ENCODE results near the gene RELN. TPM values are rescaled to one million over a fixed set of nuclear protein-coding genes. Genes with fewer than 3 reads are reported as not detected.

Gene RELN
- total RNA-seq, 2 experiments from 2014 or later: not detected

- H3K36me3 ChIP-seq (ENCODE audit: insufficient read depth, low read length): no peaks in the 10 kb centered on the region
- ChIA-PET POLR2A (no interaction called here), CTCF (no interaction called here)
- no peaks in the 10 kb centered on the region for H3K9me3 ChIP-seq (ENCODE audit: control insufficient read depth in 1 of 2, insufficient read depth in 1 of 2, low read length in 2 of 2)
- no peaks in the 10 kb centered on the region for H3K4me1 Mint-ChIP-seq (ENCODE audit: low read depth)
- no peak for ATAC-seq (ENCODE audit: poor library complexity)
- TF ChIP-seq CTCF (IDR thresholded peaks at IDR 0.05): no peak
- no peaks in the 10 kb centered on the region for H3K36me3 Mint-ChIP-seq (ENCODE audit: low read depth)
- H3K9me3 Mint-ChIP-seq: no peaks in the 10 kb centered on the region
- no peak overlapping the region for H3K27ac Mint-ChIP-seq
- H3K27me3 ChIP-seq (ENCODE audit: control insufficient read depth in 1 of 2, insufficient read depth in 2 of 2, low read length in 2 of 2): peaks cover 0 to 4% of the 10 kb centered on the region in 2 experiments
- no peak overlapping the region for H3K27ac ChIP-seq (ENCODE audit: low read depth in 1 of 2, low read length in 2 of 2)
- H3K4me1 ChIP-seq (ENCODE audit: insufficient read depth, low read length): no peaks in the 10 kb centered on the region
- H3K4me3 ChIP-seq (ENCODE audit: low read length): no peak overlapping the region
- H3K4me3 Mint-ChIP-seq: no peak overlapping the region
- intact Hi-C loops (cut with DNase I, micrococcal nuclease): no loop called here
- DNase-seq: no peak
- H3K27me3 Mint-ChIP-seq: peaks cover 27% of the 10 kb centered on the region
Observed at GRCh38 chr7:103972779-103973434, 16.6 kb downstream of the RELN start.

- no peaks in the 10 kb centered on the region for H3K4me1 Mint-ChIP-seq (ENCODE audit: low read depth)
- CTCF ChIA-PET: no interaction called here
- Histone ChIP-seq H3K27me3 (ENCODE audit: control insufficient read depth in 1 of 2, insufficient read depth in 2 of 2, low read length in 2 of 2) (no peaks in the 10 kb centered on the region), H3K4me3 (ENCODE audit: low read length) (no peak overlapping the region), H3K36me3 (ENCODE audit: insufficient read depth, low read length) (no peaks in the 10 kb centered on the region), H3K27ac (ENCODE audit: low read depth in 1 of 2, low read length in 2 of 2) (no peak overlapping the region), H3K4me1 (ENCODE audit: insufficient read depth, low read length) (no peaks in the 10 kb centered on the region), H3K9me3 (ENCODE audit: control insufficient read depth in 1 of 2, insufficient read depth in 1 of 2, low read length in 2 of 2) (no peaks in the 10 kb centered on the region)
- peaks cover 13% of the 10 kb centered on the region for H3K27me3 Mint-ChIP-seq
- ATAC-seq (ENCODE audit: poor library complexity) (no peak), DNase-seq (no peak)
- POLR2A ChIA-PET: no interaction called here
- H3K4me3 Mint-ChIP-seq: no peak overlapping the region
- H3K36me3 Mint-ChIP-seq (ENCODE audit: low read depth): no peaks in the 10 kb centered on the region
- no peak for TF ChIP-seq CTCF (IDR thresholded peaks at IDR 0.05)
- intact Hi-C loops (cut with DNase I, micrococcal nuclease): no loop called here
- H3K27ac Mint-ChIP-seq: no peak overlapping the region
- no peaks in the 10 kb centered on the region for H3K9me3 Mint-ChIP-seq
Observed at GRCh38 chr7:103967401-103967800, 22.1 kb downstream of the RELN start.

GRCh38 chr7:103966593-103967277 lies 22.7 kb downstream of the RELN start:
- no peaks in the 10 kb centered on the region for H3K27me3 ChIP-seq (ENCODE audit: control insufficient read depth in 1 of 2, insufficient read depth in 2 of 2, low read length in 2 of 2)
- no peaks in the 10 kb centered on the region for H3K4me1 Mint-ChIP-seq (ENCODE audit: low read depth)
- DNase-seq (no peak), ATAC-seq (ENCODE audit: poor library complexity) (no peak)
- H3K36me3 ChIP-seq (ENCODE audit: insufficient read depth, low read length): no peaks in the 10 kb centered on the region
- intact Hi-C loops (cut with DNase I, micrococcal nuclease): no loop called here
- H3K27ac ChIP-seq (ENCODE audit: low read depth in 1 of 2, low read length in 2 of 2): no peak overlapping the region
- H3K9me3 Mint-ChIP-seq: no peaks in the 10 kb centered on the region
- peaks cover 13% of the 10 kb centered on the region for H3K27me3 Mint-ChIP-seq
- no peak for TF ChIP-seq CTCF (IDR thresholded peaks at IDR 0.05)
- no peaks in the 10 kb centered on the region for H3K4me1 ChIP-seq (ENCODE audit: insufficient read depth, low read length)
- H3K4me3 Mint-ChIP-seq: no peak overlapping the region
- no peaks in the 10 kb centered on the region for H3K9me3 ChIP-seq (ENCODE audit: control insufficient read depth in 1 of 2, insufficient read depth in 1 of 2, low read length in 2 of 2)
- POLR2A ChIA-PET: no interaction called here
- no peak overlapping the region for H3K27ac Mint-ChIP-seq
- no peak overlapping the region for H3K4me3 ChIP-seq (ENCODE audit: low read length)
- CTCF ChIA-PET: no interaction called here
- no peaks in the 10 kb centered on the region for H3K36me3 Mint-ChIP-seq (ENCODE audit: low read depth)

Data from CD4-positive, alpha-beta T cell (primary cell).